Mesendoderm (in vitro differentiated cells): ENCODE data around the gene INTS3.

ENCODE experiments used
- DNase-seq: peaks from one replicate; pipeline ENCODE4 v3.0.0; 2013
- H2AK5ac ChIP-seq: 2 replicates; pipeline ENCODE4 v1.6.1; 2013; ENCODE audit warnings: low read length, inconsistent platforms
- H2BK120ac ChIP-seq: 2 replicates; pipeline ENCODE4 v1.6.1; 2013; ENCODE audit warnings: low read depth, mild to moderate bottlenecking, low read length, moderate library complexity, mixed read lengths
- H2BK15ac ChIP-seq: replicated peaks from 2 replicates; pipeline ENCODE4 v1.6.1; 2013; ENCODE audit warnings: low read depth, mild to moderate bottlenecking, moderate library complexity
- H2BK5ac ChIP-seq: 2 replicates; pipeline ENCODE4 v1.6.1; 2013; ENCODE audit warnings: low read length, inconsistent platforms
- H3K18ac ChIP-seq: 2 replicates; pipeline ENCODE4 v1.6.1; 2013; ENCODE audit warnings: mild to moderate bottlenecking, low read length, mixed read lengths
- H3K23ac ChIP-seq: one replicate; pipeline ENCODE4 v1.6.1; 2013; ENCODE audit warnings: low read length
- H3K27ac ChIP-seq: 2 replicates; pipeline ENCODE4 v1.5.1; 2013; ENCODE audit warnings: low read depth, mild to moderate bottlenecking, inconsistent platforms, low read length, moderate library complexity
- H3K27me3 ChIP-seq: 2 replicates; pipeline ENCODE4 v1.6.1; 2013; ENCODE audit warnings: low read length, control low read depth, mild to moderate bottlenecking, inconsistent platforms; ENCODE audit not compliant: insufficient read depth, poor library complexity
- H3K36me3 ChIP-seq: 2 replicates; pipeline ENCODE4 v1.6.1; 2013; ENCODE audit warnings: low read length, inconsistent platforms; ENCODE audit not compliant: control insufficient read depth, insufficient read depth
- H3K4ac ChIP-seq: one replicate; pipeline ENCODE4 v1.6.1; 2013; ENCODE audit warnings: low read depth, mild to moderate bottlenecking, low read length, moderate library complexity
- H3K4me1 ChIP-seq: 2 replicates; pipeline ENCODE4 v1.6.1; 2013; ENCODE audit warnings: low read depth, low read length, inconsistent platforms; ENCODE audit not compliant: control insufficient read depth
- H3K4me2 ChIP-seq: 2 replicates; pipeline ENCODE4 v1.6.1; 2013; ENCODE audit warnings: low read length
- H3K4me3 ChIP-seq: 2 replicates; pipeline ENCODE4 v1.5.1; 2013; ENCODE audit warnings: mild to moderate bottlenecking, low read length
- H3K56ac ChIP-seq: one replicate; pipeline ENCODE4 v1.6.1; 2013; ENCODE audit warnings: low read length
- H3K79me1 ChIP-seq: 2 replicates; pipeline ENCODE4 v1.6.1; 2013; ENCODE audit warnings: low read length, inconsistent platforms
- H3K79me2 ChIP-seq: 2 replicates; pipeline ENCODE4 v1.6.1; 2013; ENCODE audit warnings: mild to moderate bottlenecking, low read length; ENCODE audit not compliant: control insufficient read depth, insufficient read depth
- H3K9ac ChIP-seq: 2 replicates; pipeline ENCODE4 v1.6.1; 2013; ENCODE audit warnings: low read length, inconsistent platforms
- H4K5ac ChIP-seq: one replicate; pipeline ENCODE4 v1.6.1; 2013; ENCODE audit warnings: low read length
- H4K8ac ChIP-seq: one replicate; pipeline ENCODE4 v1.6.1; 2013; ENCODE audit warnings: low read depth, mild to moderate bottlenecking, control low read depth, low read length, moderate library complexity
- whole genome bisulfite sequencing: extraction: QIAGEN DNeasy Blood & Tissue Kit; methylation state at CpG from one replicate; pipeline ENCODE4 v1.1.7; 2013; ENCODE audit warnings: low lambda C conversion rate, missing lambda C conversion rate; ENCODE audit not compliant: insufficient coverage; ENCODE audit errors: extremely low coverage; 5-methylcytosine and 5-hydroxymethylcytosine counted together

Gene INTS3

DNA sequence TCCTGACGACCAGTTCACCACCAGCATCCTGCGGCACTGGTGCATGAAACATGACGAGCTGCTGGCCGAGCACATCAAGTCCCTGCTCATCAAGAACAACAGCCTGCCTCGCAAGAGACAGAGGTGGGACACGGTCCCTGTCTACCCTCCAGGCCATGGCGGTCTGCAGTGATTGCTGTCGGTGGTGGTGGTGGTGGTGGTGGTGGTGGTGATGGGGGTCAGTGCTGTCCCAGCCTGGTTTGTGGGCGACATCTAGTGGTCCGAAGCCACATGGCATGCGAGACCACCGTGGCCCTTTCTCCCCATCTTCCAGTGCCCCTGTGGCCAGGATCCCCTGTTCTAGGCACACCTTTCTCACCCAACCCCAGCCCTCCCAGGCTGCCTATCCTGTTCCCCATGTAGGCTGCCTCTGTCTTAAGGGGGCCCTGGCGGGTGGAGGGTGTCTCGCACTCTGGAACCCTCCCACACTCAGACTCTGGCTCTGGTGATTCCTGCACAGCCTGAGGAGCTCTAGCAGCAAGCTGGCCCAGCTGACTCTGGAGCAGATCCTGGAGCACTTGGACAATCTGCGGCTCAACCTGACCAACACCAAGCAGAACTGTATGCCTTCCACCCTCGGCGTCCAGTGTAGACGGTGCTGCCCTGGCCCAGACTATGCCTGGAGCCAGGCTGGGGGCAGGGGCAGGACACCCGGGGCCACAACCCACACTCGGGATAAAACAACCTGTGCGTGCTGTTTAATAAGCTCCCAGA is 44.2 kb downstream of the INTS3 start:
- Histone ChIP-seq H4K5ac (no peak overlapping the region), H3K23ac (no peak overlapping the region), H2BK15ac (no peak overlapping the region), H3K27ac (no peak overlapping the region), H3K36me3 (peaks cover 19% of the 10 kb centered on the region), H4K8ac (no peak overlapping the region), H3K4me3 (no peak overlapping the region), H3K4me1 (peaks cover 4% of the 10 kb centered on the region), H2BK120ac (no peak overlapping the region), H3K56ac (peak overlapping the region; percentile 67), H2AK5ac (no peak overlapping the region), H3K79me2 (no peaks in the 10 kb centered on the region), H3K4ac (no peak overlapping the region), H3K27me3 (no peaks in the 10 kb centered on the region), H2BK5ac (no peak overlapping the region), H3K79me1 (peaks cover 5% of the 10 kb centered on the region), H3K18ac (no peak overlapping the region), H3K4me2 (no peak overlapping the region), H3K9ac (no peak overlapping the region)
- WGBS: no CpG with 5 or more reads among the region's 21 CpGs
- DNase-seq: peak; percentile 45

DNA sequence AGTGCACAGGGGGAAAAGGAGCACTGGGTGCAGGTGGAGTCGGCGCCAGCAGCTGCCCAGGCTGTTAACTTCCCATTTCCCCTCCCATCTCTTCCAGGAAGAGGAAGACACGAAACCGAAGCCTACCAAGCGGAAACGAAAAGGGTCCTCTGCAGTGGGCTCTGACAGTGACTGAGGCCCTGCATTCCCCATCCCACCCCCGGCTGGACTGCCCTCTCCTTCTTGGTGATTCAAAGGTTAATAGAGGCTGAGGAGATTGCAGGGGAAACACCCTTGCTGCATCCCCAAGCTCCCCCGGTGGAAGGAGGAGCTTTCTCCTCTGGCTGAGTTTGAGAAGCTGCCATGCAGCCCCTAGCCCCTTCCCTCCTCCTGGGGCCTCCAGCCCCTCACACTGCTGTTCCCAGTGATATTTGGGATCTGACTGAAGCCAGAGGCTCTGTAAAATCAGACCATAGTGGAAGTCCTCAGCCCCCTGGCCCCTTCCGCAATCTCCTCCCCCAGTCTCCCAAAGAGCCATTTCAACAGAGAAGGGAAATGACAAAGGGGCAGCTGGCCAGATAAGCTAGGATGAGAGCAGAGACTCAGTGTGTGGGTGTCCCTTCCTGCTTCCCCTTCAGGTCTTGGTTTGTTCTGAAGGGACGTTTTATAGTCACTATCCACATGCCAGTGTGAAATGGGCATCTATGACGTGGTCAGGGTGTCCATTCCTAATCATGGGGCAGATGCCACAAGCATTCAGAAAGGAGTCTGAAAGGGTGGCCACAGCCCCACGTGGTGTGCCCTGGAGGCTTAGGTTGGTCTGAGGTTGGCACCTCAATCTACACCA is 45.5 kb downstream of the INTS3 start:
- H2AK5ac ChIP-seq: no peak overlapping the region
- H4K5ac ChIP-seq: no peak overlapping the region
- H3K27me3 ChIP-seq: no peaks in the 10 kb centered on the region
- no peak overlapping the region for H3K56ac ChIP-seq
- no peak overlapping the region for H3K18ac ChIP-seq
- H3K27ac ChIP-seq: no peak overlapping the region
- WGBS: no CpG with 5 or more reads among the region's 12 CpGs
- H4K8ac ChIP-seq: no peak overlapping the region
- H3K9ac ChIP-seq: no peak overlapping the region
- H3K4me2 ChIP-seq: no peak overlapping the region
- peaks cover 12% of the 10 kb centered on the region for H3K36me3 ChIP-seq
- H3K4me1 ChIP-seq: peaks cover 6% of the 10 kb centered on the region
- H3K23ac ChIP-seq: no peak overlapping the region
- peaks cover 9% of the 10 kb centered on the region for H3K79me1 ChIP-seq
- no peak overlapping the region for H3K4me3 ChIP-seq
- no peaks in the 10 kb centered on the region for H3K79me2 ChIP-seq
- H2BK15ac ChIP-seq: no peak overlapping the region
- no peak overlapping the region for H3K4ac ChIP-seq
- DNase-seq: no peak
- no peak overlapping the region for H2BK120ac ChIP-seq
- H2BK5ac ChIP-seq: no peak overlapping the region

DNA sequence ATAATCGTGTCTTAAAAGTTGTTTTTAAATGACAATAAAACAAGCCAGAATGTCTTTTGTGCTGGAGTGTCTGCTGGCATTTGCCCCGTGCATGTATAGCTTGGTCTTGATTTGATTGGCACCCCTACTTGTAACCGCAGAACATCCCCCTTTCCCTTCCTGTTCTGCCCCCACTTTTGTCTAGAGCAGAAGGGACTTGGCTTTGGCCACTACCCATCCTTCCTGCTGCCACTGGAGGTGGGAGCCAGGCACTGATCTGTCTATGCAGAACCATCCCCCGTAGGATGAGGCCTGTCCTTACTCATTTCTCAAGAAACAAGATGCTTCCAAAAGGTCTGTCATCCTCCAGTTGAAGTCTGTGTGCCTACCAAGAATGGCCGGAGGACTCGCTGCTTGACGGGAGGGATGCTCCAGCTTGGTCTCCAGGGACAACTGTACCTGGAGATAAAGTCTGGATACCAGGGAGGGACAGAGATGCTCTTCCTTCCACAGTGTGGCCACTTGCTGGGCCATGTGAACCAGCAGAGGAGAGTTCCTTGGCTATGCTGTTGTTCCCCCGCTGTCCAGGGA is 46.3 kb downstream of the INTS3 start:
- Histone ChIP-seq H3K18ac (no peak overlapping the region), H3K4me1 (peaks cover 6% of the 10 kb centered on the region), H3K23ac (no peak overlapping the region), H3K27ac (no peak overlapping the region), H3K27me3 (no peaks in the 10 kb centered on the region), H3K79me2 (no peaks in the 10 kb centered on the region), H4K8ac (no peak overlapping the region), H4K5ac (no peak overlapping the region), H2BK120ac (no peak overlapping the region), H3K56ac (no peak overlapping the region), H2BK15ac (no peak overlapping the region), H2BK5ac (no peak overlapping the region), H2AK5ac (no peak overlapping the region), H3K79me1 (peaks cover 9% of the 10 kb centered on the region), H3K9ac (no peak overlapping the region), H3K36me3 (peaks cover 10% of the 10 kb centered on the region), H3K4me2 (no peak overlapping the region), H3K4ac (no peak overlapping the region), H3K4me3 (no peak overlapping the region)
- no peak for DNase-seq
- WGBS: no CpG with 5 or more reads among the region's 8 CpGs

DNA sequence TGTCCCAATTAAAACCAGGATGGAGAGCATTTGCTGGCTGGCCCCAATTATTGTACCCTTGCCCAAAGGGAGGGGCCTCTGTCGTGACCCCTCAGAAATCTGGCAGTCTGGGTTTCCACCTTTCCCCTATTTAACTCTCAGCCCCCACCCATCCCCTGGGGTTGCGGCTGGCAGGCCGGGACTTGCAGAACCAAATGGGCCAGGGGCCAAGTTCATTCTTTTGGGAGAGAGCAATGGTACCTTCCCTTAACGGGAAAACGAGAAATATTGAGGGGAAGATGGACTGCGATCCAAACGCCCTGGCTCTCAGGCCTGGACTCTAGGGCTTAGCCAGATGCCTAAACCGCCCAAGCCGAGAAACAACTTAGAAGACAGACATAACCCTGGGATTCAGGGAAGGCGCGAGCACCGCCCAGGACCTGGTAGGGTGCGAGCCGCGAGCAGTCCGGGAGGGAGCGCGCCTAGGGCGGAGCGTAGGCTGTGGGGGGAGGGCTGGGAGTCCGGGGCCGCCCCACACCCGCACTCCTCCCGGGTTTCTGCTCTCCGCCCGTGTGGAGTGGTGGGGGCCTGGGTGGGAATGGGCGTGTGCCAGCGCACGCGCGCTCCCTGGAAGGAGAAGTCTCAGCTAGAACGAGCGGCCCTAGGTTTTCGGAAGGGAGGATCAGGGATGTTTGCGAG is 47.1 kb downstream of the INTS3 start, which contains the start of gene SLC27A3:
SLC27A3 (plus strand) TSS at position 628 of the 678 bp plus-strand sequence. CDS start 91 bp downstream, outside the sequence.
- Histone ChIP-seq H3K4me3 (peak within 1 kb of the TSS; percentile 86), H3K27ac (peak within 1 kb of the TSS; percentile 91), H3K79me1 (peaks cover 9% of the 10 kb centered on the region), H3K23ac (peak within 1 kb of the TSS; percentile 99), H3K4ac (peak within 1 kb of the TSS; percentile 56), H2BK15ac (no peak within 1 kb of the TSS), H3K36me3 (peaks cover 8% of the 10 kb centered on the region), H4K5ac (no peak within 1 kb of the TSS), H3K4me1 (peaks cover 6% of the 10 kb centered on the region), H2BK5ac (peak within 1 kb of the TSS; percentile 62), H3K56ac (peak within 1 kb of the TSS; percentile 96), H2AK5ac (no peak within 1 kb of the TSS), H2BK120ac (no peak within 1 kb of the TSS), H3K18ac (peak within 1 kb of the TSS; percentile 31), H3K27me3 (no peaks in the 10 kb centered on the region), H3K9ac (peak within 1 kb of the TSS; percentile 97), H4K8ac (no peak within 1 kb of the TSS), H3K79me2 (no peaks in the 10 kb centered on the region), H3K4me2 (peak within 1 kb of the TSS; percentile 91)
- DNase-seq: peak; percentile 58
- no CpG with 5 or more reads among the region's 35 CpGs for WGBS

DNA sequence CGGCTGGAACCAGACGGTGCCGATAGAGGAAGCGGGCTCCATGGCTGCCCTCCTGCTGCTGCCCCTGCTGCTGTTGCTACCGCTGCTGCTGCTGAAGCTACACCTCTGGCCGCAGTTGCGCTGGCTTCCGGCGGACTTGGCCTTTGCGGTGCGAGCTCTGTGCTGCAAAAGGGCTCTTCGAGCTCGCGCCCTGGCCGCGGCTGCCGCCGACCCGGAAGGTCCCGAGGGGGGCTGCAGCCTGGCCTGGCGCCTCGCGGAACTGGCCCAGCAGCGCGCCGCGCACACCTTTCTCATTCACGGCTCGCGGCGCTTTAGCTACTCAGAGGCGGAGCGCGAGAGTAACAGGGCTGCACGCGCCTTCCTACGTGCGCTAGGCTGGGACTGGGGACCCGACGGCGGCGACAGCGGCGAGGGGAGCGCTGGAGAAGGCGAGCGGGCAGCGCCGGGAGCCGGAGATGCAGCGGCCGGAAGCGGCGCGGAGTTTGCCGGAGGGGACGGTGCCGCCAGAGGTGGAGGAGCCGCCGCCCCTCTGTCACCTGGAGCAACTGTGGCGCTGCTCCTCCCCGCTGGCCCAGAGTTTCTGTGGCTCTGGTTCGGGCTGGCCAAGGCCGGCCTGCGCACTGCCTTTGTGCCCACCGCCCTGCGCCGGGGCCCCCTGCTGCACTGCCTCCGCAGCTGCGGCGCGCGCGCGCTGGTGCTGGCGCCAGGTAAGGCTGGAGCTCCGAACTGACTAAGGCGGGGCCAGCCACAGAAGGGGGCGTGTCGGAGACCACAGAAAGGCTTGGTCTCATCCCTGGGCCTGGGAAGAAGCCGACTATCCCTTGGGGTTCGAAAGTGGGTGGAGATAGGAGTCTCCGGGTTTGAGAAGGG is 47.8 kb downstream of the INTS3 start:
- peak overlapping the region; percentile 86 for H3K4me3 ChIP-seq
- peak overlapping the region; percentile 99 for H3K23ac ChIP-seq
- H3K56ac ChIP-seq: peak overlapping the region; percentile 96
- H4K8ac ChIP-seq: no peak overlapping the region
- no peak overlapping the region for H2AK5ac ChIP-seq
- H3K27me3 ChIP-seq: no peaks in the 10 kb centered on the region
- H3K4me2 ChIP-seq: peak overlapping the region; percentile 91
- peaks cover 6% of the 10 kb centered on the region for H3K4me1 ChIP-seq
- no peak overlapping the region for H2BK120ac ChIP-seq
- no CpG with 5 or more reads among the region's 83 CpGs for whole genome bisulfite sequencing
- DNase-seq: peak; percentile 94
- H3K9ac ChIP-seq: peak overlapping the region; percentile 97
- no peak overlapping the region for H2BK15ac ChIP-seq
- no peak overlapping the region for H4K5ac ChIP-seq
- peaks cover 6% of the 10 kb centered on the region for H3K36me3 ChIP-seq
- peak overlapping the region; percentile 31 for H3K18ac ChIP-seq
- peak overlapping the region; percentile 55 for H2BK5ac ChIP-seq
- H3K27ac ChIP-seq: peak overlapping the region; percentile 91
- H3K79me2 ChIP-seq: no peaks in the 10 kb centered on the region
- H3K4ac ChIP-seq: peak overlapping the region; percentile 56
- H3K79me1 ChIP-seq: peaks cover 9% of the 10 kb centered on the region
